ENCODE measurements around the gene PEX11A. TPM values are rescaled to one million over a fixed set of nuclear protein-coding genes. Genes with fewer than 3 reads are reported as not detected.

The PEX11A gene
- 10 to 100 TPM; 17.4 to 39.5 (median 20.6) TPM for total RNA-seq

GRCh38 chr15:89690276-89691218, at the start of gene PEX11A, which contains the start of gene WDR93:
PEX11A (minus strand) TSS chr15:89690754; CDS start chr15:89690632, 122 bp downstream.
WDR93 (plus strand) TSS chr15:89690811; CDS start chr15:89701747, 10,936 bp downstream.
- TF ChIP-seq POLR2A (IDR thresholded peaks at IDR 0.05) (peak in 1 of 2 donors; percentile 75), CTCF (IDR thresholded peaks at IDR 0.05) (no peak)
- DNase-seq, result peak; percentile 88 to 90
- intact Hi-C loops (cut with DNase I), result no loop called here
- Histone ChIP-seq H3K4me3 (replicated peaks in 1 of 3) (peak within 1 kb of the TSS; percentile 45 to 84 (median 66)), H3K27me3 (no peaks in the 10 kb centered on the region), H3K27ac (peak within 1 kb of the TSS in 2 of 3 donors; percentile 24 to 72), H3K36me3 (no peaks in the 10 kb centered on the region), H3K4me1 (peaks cover 14 to 18% of the 10 kb centered on the region in 2 donors), H3K9me3 (no peaks in the 10 kb centered on the region)
- 3% methylated on average over 42 to 49 of the region's 60 CpGs for WGBS, 2 donors

GRCh38 chr15:89740137-89740536, 49.6 kb upstream of the PEX11A start:
- DNase-seq, result peak; percentile 52 to 54
- no peaks in the 10 kb centered on the region for H3K4me1 ChIP-seq
- no peak overlapping the region for H3K27ac ChIP-seq
- WGBS, 2 donors, result 1 to 2% methylated on average over 8 of the region's 8 CpGs
- no peak overlapping the region for H3K4me3 ChIP-seq (replicated peaks in 1 of 3)
- TF ChIP-seq CTCF (IDR thresholded peaks at IDR 0.05), result peak; percentile 90 to 98 (median 94)
- TF ChIP-seq POLR2A (IDR thresholded peaks at IDR 0.05), result no peak
- H3K27me3 ChIP-seq, result no peaks in the 10 kb centered on the region
- H3K36me3 ChIP-seq, result no peaks in the 10 kb centered on the region
- intact Hi-C loops (cut with DNase I), result loop anchor here (10.0 kb wide), 1 partner anchor 95 kb away; no protein-coding TSS in a partner anchor
- no peaks in the 10 kb centered on the region for H3K9me3 ChIP-seq

- intact Hi-C loops (cut with DNase I), result no loop called here
- no peak overlapping the region for H3K27ac ChIP-seq
- H3K9me3 ChIP-seq, result no peaks in the 10 kb centered on the region
- 60 to 70% methylated on average over 4 of the region's 4 CpGs for WGBS, 2 donors
- DNase-seq, result no peak
- TF ChIP-seq POLR2A (IDR thresholded peaks at IDR 0.05) (no peak), CTCF (IDR thresholded peaks at IDR 0.05) (no peak)
- H3K4me1 ChIP-seq, result no peaks in the 10 kb centered on the region
- H3K36me3 ChIP-seq, result no peaks in the 10 kb centered on the region
- no peak overlapping the region for H3K4me3 ChIP-seq (replicated peaks in 1 of 3)
- no peaks in the 10 kb centered on the region for H3K27me3 ChIP-seq
These were observed 45.2 kb upstream of the PEX11A start for GRCh38 chr15:89735773-89736172.

GRCh38 chr15:89732451-89733172, 42.1 kb upstream of the PEX11A start:
- TF ChIP-seq CTCF (IDR thresholded peaks at IDR 0.05), result no peak
- TF ChIP-seq POLR2A (IDR thresholded peaks at IDR 0.05), result no peak
- Histone ChIP-seq H3K27ac (no peak overlapping the region), H3K4me1 (no peaks in the 10 kb centered on the region), H3K36me3 (no peaks in the 10 kb centered on the region), H3K9me3 (no peaks in the 10 kb centered on the region), H3K27me3 (no peaks in the 10 kb centered on the region), H3K4me3 (replicated peaks in 1 of 3) (no peak overlapping the region)
- intact Hi-C loops (cut with DNase I), result no loop called here
- DNase-seq, result no peak
- 68 to 70% methylated on average over 8 of the region's 8 CpGs for WGBS, 2 donors

Data from thyroid gland (tissue), 4 donors.